Muscle of arm (tissue), 14 donors: Measurements from ENCODE around the gene PRRG4. TPM values are rescaled to one million over a fixed set of nuclear protein-coding genes. Genes with fewer than 3 reads are reported as not detected.
"Not testable (repeated sequence)": the region's sequence is repeated elsewhere in the genome, so short reads cannot be mapped to it uniquely, and the experiment has no call there.

ENCODE experiments used
- DNase-seq: peaks from one replicate; pipeline ENCODE4 v3.0.0-alpha.2; 2013
- long read RNA-seq, 11 donors: transcript quantifications; one replicate each; lab custom pipeline, GENCODE V29; 2026
- polyA plus RNA-seq, 12 donors: library from polyadenylated mRNA; unstranded; fragments of 120-200 nt; gene quantifications; one replicate each; pipeline ENCODE4 v1.2.1, GENCODE V29; 2013; ENCODE audit not compliant: insufficient read length in 12 of 12

Gene PRRG4
- polyA plus RNA-seq, result 10 to 100 TPM in 1 of 12 donors, 1 to 10 TPM in 2, under 1 TPM in 7, not detected in 2; 0.12 to 11.8 (median 0.22) TPM
- long read RNA-seq, donor 1, full-length matches to known transcripts, result 2 of 2 reads
- long read RNA-seq, donor 1, partial matches to known transcripts, result 0 of 2 reads
- long read RNA-seq, donor 1, other reads (novel, unspliced or antisense), result 0 of 2 reads
- long read RNA-seq, donor 2, result 0 reads
- long read RNA-seq, donor 3, result 0 reads
- long read RNA-seq, donor 4, result 0 reads
- long read RNA-seq, donor 5, result 0 reads
- long read RNA-seq, donor 6, result 0 reads
- long read RNA-seq, donor 7, result 0 reads
- long read RNA-seq, donor 8, result 0 reads
- long read RNA-seq, donor 9, result 0 reads
- long read RNA-seq, donor 10, result 0 reads
- long read RNA-seq, donor 11, result 0 reads

- DNase-seq, result peak; percentile 35
Measured at GRCh38 chr11:32829680-32830412, at the start of gene PRRG4. Gene PRRG4 (plus strand): TSS chr11:32829927. CDS start chr11:32830530, 603 bp downstream.

GRCh38 chr11:32780839-32781238 is 48.9 kb upstream of the PRRG4 start:
- not testable (repeated sequence) for DNase-seq

DNA sequence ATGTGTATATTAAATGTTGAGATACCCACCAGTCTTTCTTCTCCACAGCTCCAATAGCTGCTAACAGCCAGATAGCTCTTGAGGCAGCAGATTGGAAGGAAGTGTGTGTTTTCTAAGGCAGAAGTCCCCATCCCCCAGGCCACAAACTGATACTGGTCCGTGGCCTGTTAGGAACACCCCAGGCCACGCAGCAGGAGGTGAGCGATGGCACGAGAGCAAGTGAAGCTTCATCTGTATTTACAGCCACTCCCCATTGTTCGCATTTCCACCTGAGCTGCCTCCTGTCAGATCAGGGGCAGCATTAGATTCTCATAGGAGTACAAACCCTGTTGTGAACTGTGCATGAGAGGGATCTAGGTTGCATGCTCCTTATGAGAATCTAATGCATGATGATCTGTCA is 48.0 kb upstream of the PRRG4 start:
- no peak for DNase-seq

GRCh38 chr11:32785262-32785661 is 44.5 kb upstream of the PRRG4 start:
- DNase-seq, result no peak

DNA sequence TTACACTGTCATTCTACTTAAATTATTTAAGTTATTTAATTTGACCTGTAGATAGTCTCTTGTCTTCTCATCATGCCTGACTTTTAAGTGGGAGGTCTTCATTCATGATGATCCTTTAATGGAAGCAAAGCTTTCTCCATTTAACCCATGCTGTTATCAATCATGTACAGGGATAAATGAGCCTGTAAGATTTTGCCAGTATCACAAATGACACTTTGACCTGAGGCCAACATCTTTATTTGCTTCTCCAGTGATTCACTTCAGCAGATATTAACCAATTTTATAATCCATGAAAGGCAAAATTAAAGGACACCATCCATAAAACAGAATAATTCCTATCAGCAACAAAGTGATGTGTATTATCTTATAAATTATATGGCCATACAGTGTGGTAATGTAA is 42.9 kb upstream of the PRRG4 start:
- DNase-seq, result no peak

GRCh38 chr11:32790916-32791315 is 38.8 kb upstream of the PRRG4 start:
- no peak for DNase-seq

GRCh38 chr11:32792111-32792947 is 37.4 kb upstream of the PRRG4 start:
- DNase-seq, result no peak

DNA sequence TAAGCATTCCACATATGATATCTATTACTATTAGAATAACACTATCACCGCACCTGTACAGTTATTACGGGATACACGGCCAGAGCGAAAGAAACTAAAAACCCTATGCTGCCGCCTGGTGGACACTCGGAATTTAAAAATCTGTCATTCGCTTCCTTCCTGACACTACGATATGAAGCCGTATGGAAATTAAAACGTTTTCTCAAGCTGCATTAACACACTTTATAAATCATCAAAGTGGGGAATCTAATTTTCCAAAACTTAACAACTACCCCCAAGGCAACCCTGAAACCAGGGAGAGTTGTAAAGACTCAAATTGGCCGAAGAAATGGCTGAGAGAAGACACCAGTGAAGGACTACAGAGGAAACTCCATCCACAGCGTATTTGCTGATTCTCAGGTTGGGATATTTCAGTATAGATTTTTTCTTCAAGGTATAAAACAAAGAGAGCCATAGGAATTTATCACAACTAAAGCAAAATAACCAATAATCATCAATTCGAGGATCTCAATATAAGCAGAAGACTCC is 36.7 kb upstream of the PRRG4 start:
- peak; percentile 45 for DNase-seq

DNA sequence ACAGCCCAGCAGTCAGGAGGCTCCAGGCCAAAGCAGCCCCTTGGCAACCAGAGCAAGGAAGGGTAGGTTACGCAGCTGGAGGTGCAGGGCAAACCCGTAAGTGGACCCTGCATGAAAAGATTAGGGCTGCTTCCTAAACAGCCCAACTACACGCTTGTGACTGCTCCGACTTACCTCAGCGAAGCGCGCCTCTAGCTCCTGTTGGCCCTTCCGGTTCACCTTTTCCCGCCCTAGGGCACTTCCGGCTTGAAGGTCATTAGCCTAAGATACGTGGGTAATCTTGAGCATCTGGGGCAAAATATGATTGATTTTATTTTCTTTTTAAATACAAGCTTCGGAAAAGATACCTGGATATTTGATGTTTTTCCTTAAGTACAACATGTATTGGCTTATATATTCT is 35.3 kb upstream of the PRRG4 start, which contains the start of gene CCDC73:
Gene CCDC73 (minus strand): TSS at position 224 of the 400 bp plus-strand sequence. CDS start 34,419 bp downstream, outside the sequence.
- DNase-seq, result no peak

DNA sequence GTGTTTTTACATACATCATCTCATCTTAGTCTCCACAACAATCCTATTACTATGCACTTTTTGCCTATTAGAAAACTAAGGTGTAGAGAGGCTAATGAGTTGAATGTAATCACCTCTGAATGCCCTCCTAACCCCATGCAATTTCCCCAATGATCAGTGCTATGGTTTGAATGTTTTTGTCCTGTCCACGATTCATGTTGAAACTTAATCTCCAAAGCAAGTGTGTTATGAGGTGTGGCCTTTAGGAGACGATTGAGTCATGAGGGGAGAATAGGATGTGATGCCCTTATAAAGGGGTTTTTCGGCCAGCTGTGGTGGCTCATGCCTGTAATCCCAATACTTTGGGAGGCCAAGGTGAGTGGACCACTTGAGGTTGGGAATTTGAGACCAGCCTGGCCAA is 33.3 kb upstream of the PRRG4 start:
- no peak for DNase-seq

GRCh38 chr11:32809313-32809712 is 20.4 kb upstream of the PRRG4 start:
- DNase-seq, result peak; percentile 63

- no peak for DNase-seq
Measured at GRCh38 chr11:32817181-32817851, 12.4 kb upstream of the PRRG4 start.

GRCh38 chr11:32817852-32818183 is 11.9 kb upstream of the PRRG4 start:
- no peak for DNase-seq

DNA sequence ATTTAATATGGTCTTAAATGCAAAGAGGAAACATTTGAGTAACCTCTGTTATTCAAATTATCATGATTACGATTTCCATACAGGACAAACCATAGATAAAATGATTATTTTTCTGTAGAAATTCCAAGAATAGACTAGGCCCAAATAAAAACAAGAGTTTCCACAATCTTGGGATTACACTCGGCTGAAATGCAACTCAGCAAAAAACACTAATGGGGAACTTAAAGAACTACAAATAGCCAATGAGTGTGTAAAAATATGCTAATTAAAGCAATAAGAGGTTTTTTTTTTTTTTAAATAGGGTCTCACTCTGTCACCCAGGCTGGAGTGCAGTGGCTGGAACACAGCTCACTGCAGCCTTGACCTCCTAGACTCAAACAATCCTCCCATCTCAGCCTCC is 10.5 kb upstream of the PRRG4 start:
- no peak for DNase-seq

GRCh38 chr11:32820497-32820896 is 9.2 kb upstream of the PRRG4 start:
- no peak for DNase-seq

- DNase-seq, result no peak
Measured at GRCh38 chr11:32821517-32821916, 8.2 kb upstream of the PRRG4 start.

DNA sequence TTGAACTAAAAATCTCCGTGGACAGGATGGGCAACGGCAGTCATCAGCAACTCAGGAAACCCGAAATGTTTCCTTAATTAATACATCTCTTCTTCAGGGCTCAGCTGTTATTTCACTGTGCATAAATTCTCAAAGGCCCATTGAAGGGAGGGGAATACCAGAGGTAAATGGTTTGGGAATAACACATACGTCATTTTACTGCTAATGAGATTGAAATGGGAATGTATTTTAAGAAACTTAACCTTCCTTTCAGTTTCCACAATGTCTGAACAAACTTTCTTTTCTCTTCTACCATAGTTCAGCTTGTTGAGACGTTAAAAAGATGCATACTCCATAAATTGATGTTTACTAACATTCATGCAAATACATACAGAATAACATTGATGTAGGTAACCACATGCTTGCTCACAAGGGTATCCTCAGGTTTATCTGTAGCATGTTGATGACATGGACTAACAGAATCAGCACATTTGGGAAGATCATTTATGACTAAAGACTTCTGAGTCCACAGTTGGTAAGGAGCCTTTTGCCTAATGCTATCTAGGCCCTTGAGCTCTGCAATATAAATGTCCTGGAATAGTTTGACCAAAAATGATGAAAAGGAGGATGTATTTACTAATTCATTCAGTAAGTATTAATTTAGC is 7.7 kb upstream of the PRRG4 start:
- DNase-seq, result no peak

DNA sequence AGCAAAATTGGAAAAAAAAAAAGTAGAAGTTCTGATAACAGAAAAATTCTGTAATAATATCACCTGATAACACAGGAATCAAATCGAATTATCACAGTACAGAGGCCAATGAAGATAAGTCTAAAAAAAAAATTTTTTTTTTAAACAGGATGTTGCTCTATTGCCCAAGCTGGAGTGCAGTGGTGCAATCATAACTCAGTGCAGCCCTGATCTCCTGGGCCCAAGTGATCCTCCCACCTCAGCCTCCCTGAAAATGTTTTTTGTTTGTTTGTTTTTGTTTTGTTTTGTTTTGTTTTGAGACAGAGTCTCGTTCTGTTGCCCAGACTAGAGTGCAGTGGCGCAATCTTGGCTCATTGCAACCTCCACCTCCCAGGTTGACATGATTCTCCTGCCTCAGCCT is 6.1 kb upstream of the PRRG4 start:
- DNase-seq, result not testable (repeated sequence)

GRCh38 chr11:32826113-32826512 is 3.6 kb upstream of the PRRG4 start:
- DNase-seq, result no peak

DNA sequence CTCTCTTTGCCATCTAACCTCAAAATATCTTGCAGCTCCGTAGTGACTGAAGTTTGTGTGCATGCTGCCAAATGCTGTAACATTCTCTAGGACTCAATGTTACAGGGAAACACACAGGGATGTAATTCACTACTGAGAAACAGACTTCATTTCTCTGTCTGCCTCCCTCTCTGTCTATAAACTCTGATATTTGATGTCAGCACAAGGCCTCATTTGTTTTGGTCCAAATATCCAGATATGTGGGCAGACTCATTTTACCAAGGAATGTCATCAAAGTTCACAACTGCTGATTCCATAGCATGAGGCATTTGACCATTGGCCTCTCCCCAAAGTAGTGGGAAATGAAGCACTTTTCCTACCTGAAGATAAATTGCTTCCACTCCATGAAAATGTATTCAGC is 2.5 kb upstream of the PRRG4 start:
- DNase-seq, result no peak

DNA sequence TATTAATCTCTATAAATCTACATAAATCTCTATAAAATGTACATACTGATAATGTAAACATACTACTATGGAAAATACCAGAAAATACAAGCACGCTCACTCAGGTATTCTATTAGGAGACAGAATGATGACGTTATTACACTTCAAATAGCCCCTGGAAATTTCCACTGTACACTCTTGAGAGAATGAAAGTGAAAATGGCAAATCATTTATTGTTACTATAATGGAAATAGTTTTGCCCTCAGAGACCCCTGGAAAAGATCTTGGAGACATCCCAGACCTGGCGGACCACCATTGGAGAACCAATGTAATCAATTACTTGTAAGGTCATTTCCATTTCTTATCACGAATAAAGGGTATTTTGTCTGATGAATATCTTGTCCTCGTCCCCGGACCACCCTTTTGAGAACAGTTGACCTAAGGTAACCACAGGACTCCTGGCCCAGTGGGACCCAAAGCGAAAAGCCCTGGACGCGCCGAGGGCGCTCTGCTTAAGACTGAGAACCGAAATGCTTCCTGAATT is 509 bp upstream of the PRRG4 start:
- DNase-seq, result peak; percentile 6
